ENCODE data around the gene TNFRSF12A.

Gene TNFRSF12A, protein sequence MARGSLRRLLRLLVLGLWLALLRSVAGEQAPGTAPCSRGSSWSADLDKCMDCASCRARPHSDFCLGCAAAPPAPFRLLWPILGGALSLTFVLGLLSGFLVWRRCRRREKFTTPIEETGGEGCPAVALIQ

DNA sequence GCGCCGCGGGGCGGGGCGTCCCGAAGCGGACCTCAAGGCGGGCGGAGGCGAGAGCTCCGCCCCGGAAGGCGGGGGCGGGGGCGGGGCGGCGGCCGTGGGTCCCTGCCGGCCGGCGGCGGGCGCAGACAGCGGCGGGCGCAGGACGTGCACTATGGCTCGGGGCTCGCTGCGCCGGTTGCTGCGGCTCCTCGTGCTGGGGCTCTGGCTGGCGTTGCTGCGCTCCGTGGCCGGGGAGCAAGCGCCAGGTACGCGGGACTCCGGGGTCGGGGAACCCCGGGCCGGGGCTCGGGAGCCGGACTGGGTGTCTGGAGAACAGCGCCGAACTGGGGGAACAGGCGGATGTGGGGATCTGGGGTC is at the start of gene TNFRSF12A:
Gene TNFRSF12A (plus strand): TSS at position 122 of the 357 bp plus-strand sequence. CDS start 30 bp downstream, at position 152.
- DNase-seq: peak; percentile 86

DNA sequence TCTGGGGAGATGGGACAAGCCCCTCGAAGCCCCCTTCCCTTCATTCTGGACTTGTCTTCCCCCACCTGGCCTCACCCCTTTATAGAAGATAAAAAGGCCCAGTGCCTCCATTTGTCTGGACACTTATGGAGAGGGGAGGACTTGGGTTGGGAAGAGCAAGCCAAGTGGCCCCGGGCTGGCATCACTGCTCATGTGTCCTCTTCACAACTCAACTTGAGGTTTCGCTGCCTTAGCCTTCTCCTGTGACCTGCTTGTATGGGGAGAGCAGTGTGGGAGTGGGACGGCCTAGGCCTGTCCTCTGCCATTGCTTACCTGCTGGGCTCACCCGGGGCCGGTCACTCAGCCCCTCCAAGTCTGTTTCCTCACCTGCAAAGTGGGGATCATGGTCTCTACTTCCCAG is 49.6 kb upstream of the TNFRSF12A start:
- DNase-seq: no peak

DNA sequence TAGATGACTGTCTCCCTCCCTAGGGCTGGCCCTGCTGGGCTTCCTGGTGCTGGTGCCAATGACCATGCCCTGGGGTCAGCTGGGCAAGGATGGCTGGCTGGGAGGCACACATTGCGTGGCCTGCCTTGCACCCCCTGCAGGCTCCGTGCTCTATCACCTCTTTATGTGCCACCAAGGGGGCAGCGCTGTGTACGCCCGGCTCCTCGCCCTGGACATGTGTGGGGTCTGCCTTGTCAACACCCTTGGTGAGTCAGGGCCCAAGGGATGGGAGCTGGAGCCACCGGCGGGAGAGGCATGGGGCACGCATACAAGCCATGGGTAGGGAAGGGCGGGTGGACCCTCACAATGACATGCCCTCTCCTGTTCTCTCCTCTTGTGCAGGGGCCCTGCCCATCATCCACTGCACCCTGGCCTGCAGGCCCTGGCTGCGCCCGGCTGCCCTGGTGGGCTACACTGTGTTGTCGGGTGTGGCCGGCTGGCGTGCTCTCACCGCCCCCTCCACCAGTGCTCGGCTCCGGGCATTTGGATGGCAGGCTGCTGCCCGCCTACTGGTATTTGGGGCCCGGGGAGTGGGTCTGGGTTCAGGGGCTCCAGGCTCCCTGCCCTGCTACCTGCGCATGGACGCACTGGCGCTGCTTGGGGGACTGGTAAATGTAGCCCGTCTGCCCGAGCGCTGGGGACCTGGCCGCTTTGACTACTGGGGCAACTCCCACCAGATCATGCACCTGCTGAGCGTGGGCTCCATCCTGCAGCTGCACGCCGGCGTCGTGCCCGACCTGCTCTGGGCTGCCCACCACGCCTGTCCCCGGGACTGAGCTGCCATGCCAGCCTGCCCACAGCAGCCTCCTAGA is 48.8 kb upstream of the TNFRSF12A start:
- no peak for DNase-seq

DNA sequence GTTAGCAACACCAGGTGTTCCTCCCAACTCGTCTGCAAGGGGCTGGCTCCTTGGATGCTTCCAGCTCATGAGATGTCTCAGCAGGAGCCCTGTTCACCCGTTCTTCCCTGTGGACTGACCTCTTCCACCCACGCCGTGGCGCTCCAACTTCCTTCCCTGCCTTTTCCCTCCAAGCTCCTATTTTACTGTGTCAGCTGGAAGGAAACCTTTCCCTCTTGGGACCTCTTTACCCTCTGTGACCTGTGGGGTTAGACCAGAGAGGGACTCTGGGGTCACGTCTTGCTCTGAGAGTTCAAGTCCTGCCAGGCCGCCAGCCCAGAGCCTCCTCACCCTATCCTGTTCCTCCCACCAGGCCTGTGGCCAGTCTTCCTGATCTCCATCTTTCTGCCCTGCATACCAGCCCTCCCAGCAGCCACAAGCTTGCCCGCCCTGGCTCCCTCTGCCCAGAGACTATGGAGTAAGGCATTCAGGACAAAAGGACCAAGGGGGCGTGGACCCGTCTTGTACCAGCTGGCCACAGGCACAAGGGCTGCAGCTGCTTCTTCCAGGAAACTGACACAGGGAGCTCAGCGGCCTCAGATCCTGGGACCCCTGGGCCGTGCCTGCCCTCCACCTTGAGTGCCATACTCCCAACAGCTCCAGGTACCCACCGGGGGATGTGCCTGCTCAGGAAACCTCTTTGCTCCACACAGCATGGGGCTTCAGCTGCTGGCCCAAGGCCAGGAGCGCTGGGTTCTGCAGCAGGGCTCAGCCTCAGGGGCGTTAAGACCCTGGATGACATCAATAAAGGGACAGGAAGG is 48.0 kb upstream of the TNFRSF12A start:
- no peak for DNase-seq

DNA sequence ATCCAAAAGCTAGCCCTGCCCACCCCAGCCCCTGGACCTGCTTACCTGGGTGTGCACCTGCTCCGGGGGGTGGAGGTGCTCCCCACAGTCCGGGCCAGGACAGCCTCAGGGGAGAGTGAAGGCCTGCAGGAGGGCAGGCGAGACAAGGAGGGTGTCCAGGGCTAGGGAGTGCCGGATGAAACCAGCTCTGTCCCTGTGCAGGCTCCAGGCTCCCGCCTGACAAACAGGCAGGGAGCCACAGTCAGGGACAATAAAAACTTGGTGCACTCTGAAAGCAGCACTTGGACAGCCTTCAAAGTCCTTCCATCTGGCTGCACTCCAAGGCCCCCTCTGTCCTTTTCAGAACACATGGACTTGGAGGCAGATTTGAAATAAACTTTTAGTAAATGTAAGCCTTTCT is 47.1 kb upstream of the TNFRSF12A start:
- DNase-seq: no peak

DNA sequence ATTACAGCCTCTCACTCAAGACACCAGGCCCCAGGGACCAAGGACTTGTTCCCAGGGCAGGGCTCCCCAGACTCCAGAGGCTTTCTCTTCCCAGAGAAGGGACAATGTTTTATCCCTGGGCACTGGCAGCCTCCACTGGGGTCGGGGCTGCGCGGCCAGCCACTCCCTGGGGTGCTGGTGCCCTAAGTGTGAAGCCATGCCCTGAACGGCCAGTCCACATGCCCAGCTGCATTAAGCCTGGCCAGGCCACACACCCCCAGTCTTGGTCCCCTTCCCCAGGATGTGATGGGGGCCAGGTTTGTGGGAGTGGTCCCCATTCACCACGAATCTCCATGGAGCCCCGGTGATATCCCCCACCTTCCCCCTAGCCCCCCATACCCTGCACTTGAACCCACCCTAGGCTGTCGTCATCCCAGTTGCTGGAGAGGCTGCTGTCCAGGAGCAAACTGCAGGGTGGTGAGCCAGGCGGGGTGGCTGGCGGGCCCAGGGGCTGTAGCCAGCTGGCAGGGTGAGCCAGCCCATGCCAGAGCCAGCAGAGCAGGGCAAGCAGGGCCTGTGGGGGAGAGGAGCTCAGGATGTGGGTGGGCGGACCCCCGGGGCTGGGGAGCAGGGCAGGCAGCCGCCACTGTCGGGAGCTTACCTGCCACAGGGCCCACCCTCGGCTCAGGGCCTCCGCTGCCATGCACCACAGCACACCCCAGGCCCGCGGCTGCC is 46.4 kb upstream of the TNFRSF12A start:
- no peak for DNase-seq

DNA sequence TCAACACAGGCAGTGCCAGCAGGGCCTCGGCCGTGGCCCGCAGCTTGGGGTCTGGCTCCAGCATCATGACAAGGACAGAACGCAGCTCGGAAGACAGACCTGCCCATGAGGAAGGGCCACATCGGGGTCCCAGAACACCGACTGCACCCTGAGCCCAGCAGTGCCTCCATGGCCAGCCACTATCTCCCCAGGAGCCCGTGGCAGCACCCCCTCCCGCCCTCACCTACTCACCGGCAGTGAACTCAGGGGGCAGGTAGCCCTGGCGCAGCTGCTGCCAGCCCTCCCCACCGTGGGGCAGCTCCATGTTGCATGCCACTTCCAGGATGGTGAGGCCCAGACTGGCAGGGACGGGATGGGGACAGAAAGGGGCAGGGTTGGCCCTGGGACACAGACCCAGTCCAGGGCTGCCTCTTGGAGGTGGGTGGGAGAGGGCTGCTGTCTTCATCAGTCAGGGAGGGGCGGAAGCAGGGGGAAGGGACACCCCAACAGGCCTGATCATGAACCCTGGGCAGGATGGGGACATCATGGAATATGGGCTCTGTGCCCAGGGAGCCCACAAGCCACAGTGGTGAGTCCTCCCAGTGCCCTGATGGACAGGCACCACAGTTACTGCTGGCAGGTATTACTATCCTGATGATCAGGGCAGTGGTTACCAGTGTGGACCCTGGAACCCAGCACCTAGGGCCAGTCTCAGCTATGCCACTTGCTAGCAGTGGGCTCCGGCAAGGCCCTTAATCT is 45.7 kb upstream of the TNFRSF12A start:
- no peak for DNase-seq

DNA sequence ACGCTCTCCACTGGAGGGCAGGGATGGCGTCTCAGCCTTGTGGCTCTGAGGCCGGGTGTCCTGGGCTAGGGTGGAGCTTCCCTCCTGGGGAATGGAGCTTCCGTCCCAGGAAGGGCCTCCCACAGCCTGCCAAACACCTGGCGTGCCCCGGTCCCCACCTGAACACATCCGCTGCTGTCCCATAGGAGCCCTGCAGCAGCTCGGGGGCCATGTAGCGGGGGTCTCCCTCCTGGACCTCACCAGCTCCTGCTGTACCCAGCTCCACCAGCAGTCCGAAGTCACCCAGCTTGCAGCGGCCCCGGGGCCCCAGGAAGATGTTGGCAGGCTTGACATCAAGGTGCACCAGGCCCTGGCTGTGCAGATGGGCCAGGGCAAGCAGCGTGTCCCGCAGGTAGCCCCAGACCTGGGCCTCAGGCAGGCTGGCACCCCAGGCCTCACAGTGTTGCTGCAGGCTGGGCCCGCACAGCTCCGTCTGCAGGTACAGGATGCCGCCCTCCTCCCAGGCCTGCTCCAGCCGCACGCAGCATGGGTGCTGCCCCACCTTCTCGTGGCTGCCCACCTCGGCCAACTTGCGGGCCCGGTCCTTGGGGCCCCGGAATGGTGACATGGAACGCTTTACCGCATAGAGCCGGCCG is 44.9 kb upstream of the TNFRSF12A start:
- DNase-seq: no peak

DNA sequence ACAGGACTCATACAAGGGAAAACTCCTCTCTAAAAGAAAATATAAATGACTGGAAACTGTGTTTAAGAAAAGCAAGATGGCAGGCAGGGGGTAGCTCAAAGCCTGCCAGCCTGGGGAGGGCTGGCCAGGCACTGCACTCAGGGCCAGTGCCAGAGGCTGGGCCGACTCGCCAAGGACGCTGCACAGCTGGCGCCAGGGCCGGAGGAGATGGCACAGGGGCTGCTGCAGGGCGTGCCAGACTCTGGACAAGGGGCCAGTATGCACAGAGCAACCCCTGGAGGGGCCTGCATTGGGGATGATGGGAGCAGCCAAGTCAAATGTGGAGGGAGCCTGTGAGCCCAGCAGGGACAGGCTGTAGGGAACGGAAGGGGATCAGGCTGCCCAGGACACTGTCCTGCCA is 44.0 kb upstream of the TNFRSF12A start:
- no peak for DNase-seq

DNA sequence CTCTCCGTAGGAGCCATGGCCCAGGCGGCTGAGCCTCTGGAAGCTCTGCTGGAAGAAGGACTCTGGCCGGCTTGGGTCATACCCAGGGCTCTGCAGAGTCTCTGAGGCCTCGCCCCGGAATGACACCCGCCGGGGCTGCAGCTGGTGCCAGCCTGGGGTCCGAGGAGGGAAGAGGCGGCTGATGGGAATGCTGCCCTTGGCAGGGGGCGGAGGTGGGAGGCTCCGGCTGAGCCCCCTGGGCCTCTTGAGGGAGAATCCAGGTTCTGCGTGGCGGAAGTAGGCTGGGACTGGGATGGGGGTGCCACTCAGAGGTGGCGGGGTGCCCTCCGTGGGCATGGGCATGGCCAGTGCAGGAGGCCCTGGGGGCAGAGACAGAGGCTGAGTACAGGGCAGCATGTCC is 43.5 kb upstream of the TNFRSF12A start:
- DNase-seq: no peak

DNA sequence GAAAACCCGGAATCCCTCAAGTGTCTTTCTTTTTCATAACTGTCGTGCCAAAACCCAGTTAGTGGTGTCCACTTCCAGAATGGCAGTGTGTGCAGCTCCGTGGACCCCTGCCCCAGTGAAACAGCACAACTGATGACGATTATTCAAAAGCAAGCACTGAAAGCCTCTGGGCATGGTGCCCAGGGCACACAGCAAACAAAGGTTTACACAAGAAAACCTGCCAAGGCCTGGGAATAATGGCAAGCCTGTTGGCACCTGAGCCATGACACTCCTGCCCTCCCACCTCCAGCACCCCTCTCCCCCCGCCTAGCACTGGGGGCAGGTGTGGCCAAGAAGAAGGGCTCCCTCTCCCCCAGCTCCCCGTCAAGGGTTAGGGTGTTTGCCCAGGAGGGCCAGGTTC is 42.7 kb upstream of the TNFRSF12A start:
- DNase-seq: no peak

DNA sequence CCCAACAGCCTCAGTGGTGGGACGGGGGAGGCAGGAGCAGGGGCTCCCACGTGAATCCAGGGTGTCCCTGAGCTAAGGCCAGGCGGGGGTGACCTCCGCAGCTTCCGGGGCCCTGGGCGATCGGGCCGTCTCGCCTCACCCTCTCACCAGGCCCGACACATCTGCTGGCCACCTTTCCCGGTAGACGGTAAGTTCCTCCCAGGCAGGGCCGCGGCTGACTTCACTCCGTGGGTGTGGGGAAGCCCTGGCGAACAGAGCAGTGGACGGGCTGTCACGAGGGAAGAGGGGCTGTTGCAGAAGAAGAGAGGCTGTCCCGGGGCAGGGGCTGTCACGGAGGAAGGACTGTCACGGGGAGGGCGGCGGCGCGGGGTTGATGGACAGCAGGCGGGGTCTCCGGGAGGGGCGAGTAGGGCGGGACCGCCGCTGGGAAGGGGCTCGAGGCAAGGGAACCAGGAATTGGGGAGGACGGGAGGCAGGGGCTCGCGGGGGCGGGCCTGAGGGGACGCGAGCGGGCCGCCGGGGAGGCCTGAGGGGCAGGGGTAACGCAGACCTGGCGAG is 40.4 kb upstream of the TNFRSF12A start:
- peak; percentile 63 for DNase-seq

DNA sequence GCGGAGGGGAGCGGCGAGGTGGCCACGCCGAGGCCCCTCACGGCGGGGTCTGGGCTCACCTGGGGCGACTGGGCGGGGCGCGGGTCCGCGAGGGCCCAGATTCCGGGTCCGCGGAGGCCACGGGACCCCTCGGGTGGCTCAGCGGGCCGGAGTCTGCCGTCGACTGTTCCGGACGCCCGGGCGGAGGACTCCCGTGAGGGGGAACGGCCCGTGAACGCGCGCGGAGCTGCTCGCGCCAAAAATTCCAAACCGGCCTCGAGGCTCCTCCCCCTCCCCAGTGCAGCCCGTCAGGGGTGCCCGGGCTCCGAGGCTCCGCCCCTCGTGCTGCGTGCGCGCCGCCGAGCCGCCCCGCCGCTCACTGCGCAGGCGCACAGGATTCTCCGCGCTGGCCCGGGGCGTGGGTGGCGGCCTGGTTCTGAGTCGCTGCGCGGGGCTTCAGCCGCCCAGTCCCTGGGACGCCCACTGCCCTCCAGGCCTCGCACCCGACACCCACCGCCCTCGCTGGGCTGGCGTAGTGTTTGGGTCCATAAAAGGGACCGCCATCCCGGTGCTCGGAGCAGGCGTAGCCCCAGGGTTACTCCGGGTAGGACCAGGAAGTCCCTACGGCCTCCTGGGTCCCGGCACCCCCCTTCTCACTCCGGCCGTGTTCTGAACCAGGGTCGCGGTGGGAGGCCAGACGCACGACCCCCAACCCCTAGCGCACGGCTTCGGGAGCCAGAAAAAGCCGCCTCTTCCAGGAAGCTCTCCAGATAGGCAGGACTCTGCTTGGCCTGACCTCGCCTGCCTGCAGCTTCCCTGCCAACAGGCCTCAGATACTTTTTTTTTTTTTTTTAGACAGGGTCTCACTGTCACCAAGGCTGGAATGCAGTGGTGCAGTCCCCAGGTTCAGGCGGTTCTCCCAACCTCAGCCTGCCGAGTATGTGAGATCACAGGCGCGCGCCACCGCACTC is 39.7 kb upstream of the TNFRSF12A start, which contains the start of gene PKMYT1:
Gene PKMYT1 (minus strand): TSS at position 220 of the 950 bp plus-strand sequence. CDS start 789 bp downstream, outside the sequence.
- DNase-seq: peak; percentile 92

DNA sequence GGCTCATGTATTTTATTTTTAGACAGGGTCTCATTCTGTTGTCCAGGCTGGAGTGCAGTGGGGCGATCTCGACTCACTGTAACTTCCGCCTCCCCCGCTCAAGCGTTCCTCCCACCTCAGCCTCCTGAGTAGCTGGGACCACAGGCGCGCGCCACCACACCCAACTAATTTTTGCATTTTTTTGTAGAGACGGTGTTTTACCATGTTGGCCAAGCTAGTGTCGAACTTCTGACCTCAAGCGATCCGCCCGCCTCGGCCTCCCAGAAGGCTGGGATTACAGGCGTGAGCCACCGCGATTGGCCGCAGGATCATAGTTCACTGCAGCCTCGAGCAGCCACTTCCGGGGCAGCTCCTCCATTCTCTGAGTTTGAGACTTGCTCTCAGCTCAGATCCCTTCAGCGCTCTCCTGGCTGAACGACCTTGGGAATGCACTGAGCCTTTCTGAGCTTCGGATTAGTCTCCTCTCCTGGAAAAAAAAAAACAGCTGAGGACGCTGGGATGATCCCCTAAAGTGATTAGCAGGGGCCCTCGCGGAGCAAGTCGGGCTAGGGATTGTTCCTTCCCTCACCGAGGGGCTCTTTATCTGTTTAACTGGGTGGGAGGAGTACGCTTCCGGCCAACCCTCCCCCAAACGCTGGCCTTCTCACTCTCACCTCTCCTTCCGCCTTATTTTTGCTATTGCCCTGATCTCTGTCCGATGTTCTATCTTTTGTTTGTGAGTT is 38.8 kb upstream of the TNFRSF12A start:
- no peak for DNase-seq

DNA sequence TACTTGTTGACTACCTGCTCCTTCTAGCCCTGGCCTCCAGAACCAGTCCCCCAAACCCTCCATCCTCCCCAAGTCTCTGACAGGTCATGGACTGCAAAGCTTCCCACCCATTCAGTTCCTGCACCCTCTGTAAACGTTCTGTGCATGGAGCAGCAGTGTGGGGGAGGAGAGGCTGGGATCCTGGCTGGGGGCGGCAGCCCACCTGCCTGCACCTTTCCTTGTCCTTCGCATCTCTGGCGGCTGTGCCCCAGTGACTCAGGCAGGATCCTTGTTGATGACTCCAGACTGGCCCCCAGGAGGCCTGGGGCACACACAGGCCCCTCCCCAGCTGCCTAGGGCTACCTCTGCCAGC is 38.3 kb upstream of the TNFRSF12A start:
- no peak for DNase-seq

DNA sequence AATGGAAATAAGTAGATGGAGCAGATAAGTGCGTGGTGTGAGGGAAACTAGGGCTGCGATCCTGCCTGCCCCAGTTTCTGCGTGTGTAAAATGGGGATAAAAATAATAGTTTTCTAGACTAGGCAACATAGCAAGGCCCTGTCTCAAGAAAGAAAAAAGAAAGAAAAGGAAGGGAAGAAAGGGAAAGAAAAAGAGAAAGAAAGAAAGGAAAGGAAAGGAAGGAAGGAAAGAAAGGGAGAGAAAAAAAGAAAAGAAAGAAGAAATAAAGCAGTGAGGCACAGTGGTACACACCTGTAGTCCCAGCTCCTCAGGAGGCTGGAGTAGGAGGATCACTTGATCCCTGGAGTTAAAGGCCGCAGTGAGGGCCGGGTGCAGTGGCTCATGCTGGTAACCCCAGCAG is 37.8 kb upstream of the TNFRSF12A start:
- DNase-seq: no peak

DNA sequence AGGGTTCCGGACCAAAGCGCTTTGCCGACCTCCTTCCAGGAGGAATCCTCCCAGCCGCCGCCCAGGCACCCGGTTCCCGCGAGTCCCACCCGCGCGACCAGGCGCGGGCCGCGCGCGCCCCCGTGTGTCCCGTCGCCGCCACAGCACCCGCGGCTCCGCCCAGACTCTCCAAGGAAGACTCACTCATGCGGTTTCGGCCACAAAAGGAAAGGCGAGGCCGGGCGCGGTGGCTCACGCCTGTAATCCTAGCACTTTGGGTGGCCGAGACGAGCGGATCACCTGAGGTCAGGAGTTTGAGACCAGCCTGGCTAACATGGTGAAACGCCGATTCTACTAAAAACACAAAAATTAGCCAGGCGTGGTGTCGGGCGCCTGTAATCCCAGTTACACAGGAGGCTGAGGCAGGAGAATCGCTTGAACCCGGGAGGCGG is 36.4 kb upstream of the TNFRSF12A start:
- peak; percentile 76 for DNase-seq

DNA sequence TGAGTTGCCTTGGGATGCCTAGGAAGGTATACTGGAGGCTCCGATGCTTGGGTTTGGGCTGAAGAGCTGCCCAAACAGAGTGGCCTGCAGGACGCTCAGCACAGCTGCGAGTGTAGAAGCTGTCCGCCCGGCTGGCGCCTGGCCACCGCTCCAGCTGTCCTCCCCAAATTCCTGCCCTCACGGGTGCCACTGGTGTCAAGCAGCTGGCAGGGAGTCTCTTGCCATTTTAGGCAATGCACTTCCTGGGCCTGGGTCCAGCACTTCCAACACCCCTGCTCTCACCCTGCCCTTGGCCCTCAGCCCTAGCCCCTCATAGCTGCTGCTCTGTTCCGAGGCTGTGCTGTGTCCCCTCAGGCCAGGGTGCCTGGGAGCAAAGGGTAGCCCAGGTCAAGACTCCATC is 34.7 kb upstream of the TNFRSF12A start:
- DNase-seq: no peak

DNA sequence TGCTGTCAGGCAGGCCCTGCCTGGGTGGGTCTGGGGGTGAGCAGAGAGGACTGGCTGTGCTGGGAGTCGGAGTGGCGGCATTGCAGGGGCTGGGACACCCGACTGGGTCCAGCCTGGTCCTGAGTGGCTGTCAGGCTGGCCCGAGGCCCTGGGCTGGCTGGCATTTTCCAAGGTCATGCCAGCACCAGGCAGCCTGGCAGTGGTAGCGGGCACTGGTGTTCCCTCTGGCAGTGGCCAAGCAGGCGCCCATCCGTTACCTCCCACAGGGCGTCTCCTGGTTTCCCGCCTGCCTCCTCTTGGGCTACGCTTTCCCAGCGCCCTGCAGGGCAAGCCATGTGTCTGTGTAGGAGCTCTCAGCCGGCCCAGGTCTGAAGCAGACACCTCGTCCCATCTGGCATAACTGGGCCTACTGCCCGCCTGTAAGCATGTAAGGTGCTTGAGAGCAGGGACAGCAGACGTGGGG is 34.2 kb upstream of the TNFRSF12A start:
- DNase-seq: no peak
